ENCODE results near the gene NOC4L. TPM values are rescaled to one million over a fixed set of nuclear protein-coding genes. Genes with fewer than 3 reads are reported as not detected.

The NOC4L gene
- total RNA-seq, 1 donor from 2014 or later: 9.5 TPM

DNA sequence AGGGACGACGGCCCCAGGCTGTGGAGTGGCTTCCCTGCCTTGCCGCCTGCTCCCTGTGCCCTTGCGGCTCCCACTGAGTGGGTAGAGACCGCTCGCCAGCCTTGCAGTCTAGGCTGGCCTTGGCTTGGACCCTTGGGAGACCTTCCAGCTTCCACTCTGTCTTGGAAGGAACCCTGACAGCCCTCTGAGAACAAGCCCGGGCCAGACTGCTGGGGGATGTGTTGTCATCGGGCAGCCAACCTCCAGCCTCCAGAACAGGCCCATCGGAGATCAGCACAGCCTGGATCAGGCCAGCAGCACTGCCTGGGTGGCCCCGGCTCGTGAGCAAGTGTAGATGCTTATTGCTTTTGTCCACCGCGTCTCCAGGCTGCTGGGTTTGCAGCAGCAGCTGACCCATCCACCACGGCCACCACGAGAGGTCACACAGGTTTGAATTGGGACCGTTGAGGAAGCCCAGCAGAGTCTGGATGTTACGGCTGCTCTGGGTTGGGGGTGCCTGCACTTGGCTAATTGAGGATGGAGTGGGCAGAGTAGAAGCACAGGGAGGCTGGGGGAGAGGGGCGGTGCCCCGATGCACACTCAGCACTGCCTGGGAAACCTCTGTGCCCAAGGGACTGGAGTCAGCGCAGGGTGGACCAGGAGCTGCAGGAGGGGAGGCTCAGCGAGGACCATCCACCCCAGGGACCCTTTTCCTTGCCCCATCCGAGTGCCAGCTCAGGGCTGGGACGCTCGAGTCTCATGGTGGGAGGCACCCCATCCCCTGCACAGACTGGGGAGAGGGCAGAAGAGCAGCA is 55.5 kb downstream of the NOC4L start:
- no peak for DNase-seq
- no peak for ATAC-seq (ENCODE audit: poor library complexity)
- intact Hi-C loops (cut with DNase I): no loop called here

GRCh38 chr12:132200800-132201199 is 56.5 kb downstream of the NOC4L start:
- no peak for DNase-seq
- intact Hi-C loops (cut with DNase I): no loop called here
- no peak for ATAC-seq (ENCODE audit: poor library complexity)

DNA sequence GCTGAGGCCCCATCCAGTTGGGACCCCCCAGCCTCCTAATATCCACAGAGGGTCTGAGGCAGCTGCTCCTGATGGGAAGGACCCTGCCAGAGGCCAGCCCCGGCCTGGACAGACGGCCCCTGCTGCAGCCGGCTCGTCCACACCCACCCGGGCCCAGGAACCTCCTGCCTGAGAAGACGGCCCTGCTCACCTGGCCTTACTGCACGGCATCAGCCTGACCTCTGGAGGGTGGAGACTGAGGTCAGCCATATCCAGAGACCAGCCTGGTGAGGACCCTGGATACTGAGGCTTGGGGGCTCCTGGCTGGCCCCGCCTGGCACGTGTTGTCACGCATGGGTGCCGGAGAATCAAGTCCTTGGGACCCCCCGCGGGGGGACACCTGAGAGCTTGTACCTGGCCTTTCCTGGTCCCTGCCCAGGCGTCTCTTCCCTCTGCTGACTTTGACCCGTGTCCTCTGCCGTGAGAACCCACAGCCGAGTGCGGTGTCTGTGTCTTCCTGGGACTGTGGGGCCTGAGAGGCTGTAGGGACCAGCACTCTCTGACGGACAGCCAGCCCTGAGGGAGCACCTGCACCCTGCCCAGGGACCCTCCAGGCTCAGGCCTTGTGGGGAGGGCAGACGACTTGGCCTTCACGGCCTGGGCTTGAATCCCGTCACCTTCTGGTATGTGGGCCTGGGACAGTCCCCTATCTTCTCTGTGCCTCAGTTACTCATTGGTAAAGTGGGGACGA is 57.3 kb downstream of the NOC4L start:
- intact Hi-C loops (cut with DNase I): no loop called here
- DNase-seq (no peak), ATAC-seq (ENCODE audit: poor library complexity) (no peak)

Other genes starting within 250 kb of the NOC4L start
- gene ULK1, start 249.8 kb upstream of the NOC4L start, total RNA-seq: 49.8 TPM
- gene PUS1, start 215.2 kb upstream of the NOC4L start, total RNA-seq: 5.8 TPM
- gene EP400, start 194.5 kb upstream of the NOC4L start, total RNA-seq: 12.3 TPM
- gene DDX51, start 138 bp upstream of the NOC4L start, total RNA-seq: 10.3 TPM
- gene GALNT9, start 185.1 kb downstream of the NOC4L start, total RNA-seq: not detected